Globus pallidus (tissue), 1 donor: ENCODE results near the gene NFIA.
A peak's percentile ranks its signal among the peaks of the same experiment; 100 is the strongest.

Experiments used
- DNase-seq: peaks from one replicate; pipeline ENCODE4 v3.0.0-alpha.2; 2015; ENCODE audit warnings: low spot score

Gene NFIA

GRCh38 chr1:61130338-61131000 lies 48.1 kb downstream of the NFIA start:
- no peak for DNase-seq

DNA sequence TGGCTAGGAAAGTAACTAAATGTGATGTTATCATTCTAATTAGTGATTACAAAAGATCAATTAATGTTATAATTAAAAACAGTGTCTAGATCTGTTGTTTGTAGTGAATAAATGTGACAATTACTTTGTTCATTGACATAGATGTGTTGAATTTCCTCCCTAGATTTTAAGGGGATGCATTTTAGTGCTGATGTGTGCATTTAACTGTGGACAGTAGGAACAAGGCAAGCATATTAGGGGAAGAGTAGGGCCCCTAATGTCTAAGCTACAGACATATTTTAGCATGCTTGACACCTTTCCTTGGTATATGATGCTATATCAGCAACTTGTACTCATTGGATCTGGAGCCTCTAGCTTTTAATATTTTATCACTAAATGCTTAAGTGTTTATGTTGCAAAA lies 48.9 kb downstream of the NFIA start:
- DNase-seq = no peak

DNA sequence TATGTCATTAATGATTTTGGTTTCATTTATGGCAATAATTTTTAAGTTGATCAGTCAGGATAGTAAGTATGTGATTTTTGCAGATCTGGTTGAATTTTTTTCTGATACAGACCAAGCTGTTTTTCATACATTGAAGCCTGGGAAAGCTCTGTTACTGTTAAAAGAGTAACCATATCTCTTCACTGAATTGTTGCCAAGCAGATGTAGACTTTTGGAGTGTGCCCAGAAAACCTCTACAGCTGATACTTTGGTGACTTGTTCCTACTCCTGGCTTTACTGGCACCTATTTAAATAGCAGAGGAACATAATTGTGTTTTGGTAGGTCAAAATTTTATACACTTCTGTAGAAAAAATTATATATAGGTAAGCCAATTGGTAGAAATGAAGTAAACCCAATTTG lies 49.4 kb downstream of the NFIA start:
- DNase-seq = no peak

GRCh38 chr1:61132176-61132638 lies 49.8 kb downstream of the NFIA start:
- DNase-seq = no peak

GRCh38 chr1:61132645-61133334 lies 50.4 kb downstream of the NFIA start:
- DNase-seq = peak; percentile 62

- no peak for DNase-seq
Measured at GRCh38 chr1:61133335-61134019, 51.1 kb downstream of the NFIA start.

- no peak for DNase-seq
Measured at GRCh38 chr1:61135291-61135690, 52.9 kb downstream of the NFIA start.

DNA sequence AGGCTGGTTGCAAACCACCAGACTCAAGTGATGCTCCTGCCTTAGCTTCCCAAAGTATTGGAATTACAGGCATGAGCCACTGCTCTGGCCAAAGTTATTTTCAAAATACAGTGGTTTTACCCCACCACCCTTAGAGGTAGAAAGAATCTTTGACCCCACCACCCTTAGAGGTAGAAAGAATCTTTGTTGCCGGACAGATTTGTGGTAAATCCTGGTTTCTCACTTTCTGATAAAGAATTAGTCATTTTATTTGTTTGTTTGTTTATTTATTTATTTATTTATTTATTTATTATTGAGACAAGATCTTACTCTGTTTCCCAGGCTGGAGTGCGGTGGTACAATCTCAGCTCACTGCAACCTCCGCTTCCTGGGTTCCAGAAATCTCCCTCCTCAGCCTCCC lies 55.9 kb downstream of the NFIA start:
- DNase-seq = no peak

DNA sequence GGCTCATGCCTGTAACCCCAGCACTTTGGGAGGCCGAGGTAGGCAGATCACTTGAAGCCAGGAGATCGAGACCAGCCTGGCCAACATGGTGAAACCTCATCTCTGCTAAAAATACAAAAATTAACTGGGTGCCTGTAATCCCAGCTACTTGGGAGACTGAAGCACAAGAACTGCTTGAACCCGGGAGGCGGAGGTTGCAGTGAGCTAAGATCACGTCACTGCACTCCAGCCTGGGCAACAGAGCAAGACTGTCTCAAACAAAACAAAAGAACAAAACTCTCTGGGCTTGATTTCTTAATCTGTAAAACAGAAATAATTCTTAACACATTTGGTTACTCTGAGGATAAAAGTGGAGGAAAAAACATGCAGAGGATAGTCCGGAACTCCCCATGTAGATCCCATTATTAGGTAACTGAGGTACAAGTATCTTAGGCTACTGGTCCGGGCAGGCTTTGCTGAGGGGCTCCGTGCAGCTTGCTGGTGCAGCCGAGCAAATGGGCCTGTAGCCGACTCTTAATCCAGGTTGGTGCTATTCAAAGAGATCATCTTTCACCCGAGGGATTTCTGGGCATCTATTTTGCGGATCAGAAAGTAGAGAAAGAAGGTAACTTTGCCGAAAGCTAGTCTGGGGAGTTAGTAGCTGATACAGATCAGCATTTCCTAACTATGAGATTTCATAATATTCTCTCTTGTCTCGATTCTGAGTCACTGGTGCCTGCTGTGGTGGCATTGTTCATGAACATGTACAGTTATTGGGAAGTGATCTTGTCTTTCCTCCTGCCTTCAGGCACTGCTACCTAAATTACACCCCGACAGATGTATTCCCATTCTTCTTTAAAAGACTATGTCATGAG lies 56.8 kb downstream of the NFIA start:
- DNase-seq = no peak

- no peak for DNase-seq
Measured at GRCh38 chr1:61139775-61140549, 57.6 kb downstream of the NFIA start.

- no peak for DNase-seq
Measured at GRCh38 chr1:61140778-61141177, 58.4 kb downstream of the NFIA start.

DNA sequence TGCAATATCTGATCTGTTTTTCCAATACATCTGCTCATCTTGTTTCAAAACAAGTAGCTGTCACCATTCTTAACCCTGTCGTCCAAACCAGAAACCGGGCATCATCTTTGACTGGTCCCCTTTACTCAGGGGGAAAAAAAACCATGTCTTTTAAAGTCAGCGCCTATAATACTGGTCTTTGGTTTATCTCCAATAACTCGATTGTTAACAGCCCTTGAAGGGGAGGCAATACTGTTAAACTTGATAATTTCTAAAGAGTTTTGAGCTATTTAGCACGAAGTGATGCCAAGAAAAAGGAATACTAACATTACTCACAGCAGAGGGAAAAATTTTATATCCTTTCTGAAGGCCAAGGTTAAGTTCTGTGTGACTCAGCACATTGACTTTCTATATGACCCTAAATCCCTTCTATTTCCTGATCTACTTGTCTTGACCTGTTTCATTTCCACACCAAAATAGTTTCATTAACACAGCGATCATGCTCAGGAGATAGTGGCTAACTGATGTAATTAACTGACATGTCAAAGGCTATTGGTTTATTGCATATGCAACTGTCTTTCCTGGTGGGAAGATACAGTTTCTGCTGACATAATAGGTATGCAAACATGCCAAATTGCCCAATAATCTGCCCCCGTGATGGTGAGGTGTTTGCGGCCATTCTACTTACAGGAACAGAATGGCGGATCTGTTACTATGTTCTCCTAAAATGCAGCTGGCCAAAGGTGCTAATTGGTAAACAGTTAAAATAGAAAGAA lies 59.1 kb downstream of the NFIA start:
- no peak for DNase-seq

DNA sequence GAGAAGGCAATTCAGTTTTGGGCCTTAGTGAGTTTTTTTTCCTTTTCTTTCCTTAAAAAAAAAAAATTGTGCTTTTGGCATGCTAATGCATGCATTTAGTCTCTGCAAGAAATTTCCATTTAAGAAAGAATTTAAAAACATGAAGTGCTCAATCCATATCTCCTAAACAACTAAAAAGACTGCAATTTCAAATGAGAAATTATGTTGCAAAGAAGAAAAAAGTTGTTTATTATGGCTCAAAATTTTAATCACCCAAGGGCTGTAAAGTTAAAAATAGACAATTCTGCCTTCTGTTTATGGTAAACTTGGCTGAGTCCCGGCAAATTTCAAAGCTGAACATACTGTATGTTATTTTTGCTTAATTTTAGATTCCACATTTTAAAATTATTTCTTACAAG lies 59.7 kb downstream of the NFIA start:
- no peak for DNase-seq

- no peak for DNase-seq
Measured at GRCh38 chr1:61142726-61143500, 60.6 kb downstream of the NFIA start.

- DNase-seq = no peak
Measured at GRCh38 chr1:61143821-61144424, 61.6 kb downstream of the NFIA start.

GRCh38 chr1:61149010-61149860 lies 66.9 kb downstream of the NFIA start:
- no peak for DNase-seq

GRCh38 chr1:61151565-61151964 lies 69.2 kb downstream of the NFIA start:
- DNase-seq = no peak

- no peak for DNase-seq
Measured at GRCh38 chr1:61152066-61152465, 69.7 kb downstream of the NFIA start.
